ENCODE data around the gene ADARB2. TPM values are rescaled to one million over a fixed set of nuclear protein-coding genes. Genes with fewer than 3 reads are reported as not detected.

The ADARB2 gene
- total RNA-seq, 1 donor from 2014 or later = 0.22 TPM

DNA sequence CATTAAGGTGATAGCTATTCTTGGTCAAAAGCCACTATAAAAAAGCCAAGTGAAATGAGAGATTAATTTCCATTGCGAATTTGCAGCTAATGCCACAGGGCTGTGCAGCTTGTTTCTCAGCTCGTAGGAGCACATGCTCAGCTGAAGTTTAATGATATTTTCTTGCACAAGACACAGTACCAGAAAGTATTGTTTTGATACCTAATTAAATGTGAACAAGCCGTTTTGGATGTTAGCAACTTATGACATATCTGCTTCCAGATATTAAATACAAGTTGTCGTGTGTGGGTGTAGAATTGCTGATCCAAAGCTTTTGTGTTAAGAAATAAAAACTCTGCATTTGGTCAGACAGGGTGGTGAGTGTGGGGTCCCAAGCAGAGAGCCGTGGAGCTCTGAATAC lies 47.2 kb downstream of the ADARB2 start:
- intact Hi-C loops (cut with micrococcal nuclease) = no loop called here
- no peak for DNase-seq
- ATAC-seq = no peak

DNA sequence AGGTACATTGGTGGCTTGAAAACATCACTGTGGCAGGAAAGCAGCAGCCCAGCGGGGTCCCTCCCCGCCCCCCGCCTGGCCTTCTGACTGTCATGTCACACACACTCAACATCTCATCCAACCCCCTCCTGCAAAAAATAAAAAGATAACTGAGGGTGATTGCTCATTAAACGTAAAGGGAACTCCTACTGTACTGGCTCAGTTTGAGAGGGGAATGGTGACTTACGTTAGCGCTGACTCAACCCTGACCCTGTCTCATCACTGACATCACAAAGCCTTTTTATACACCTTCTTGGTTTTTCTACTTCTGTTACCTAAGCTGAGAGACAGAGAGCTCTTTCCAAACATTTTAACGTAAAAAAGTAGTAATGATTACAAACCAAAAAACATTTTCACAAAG lies 48.8 kb downstream of the ADARB2 start:
- ATAC-seq (no peak), DNase-seq (no peak)
- intact Hi-C loops (cut with micrococcal nuclease) = no loop called here

DNA sequence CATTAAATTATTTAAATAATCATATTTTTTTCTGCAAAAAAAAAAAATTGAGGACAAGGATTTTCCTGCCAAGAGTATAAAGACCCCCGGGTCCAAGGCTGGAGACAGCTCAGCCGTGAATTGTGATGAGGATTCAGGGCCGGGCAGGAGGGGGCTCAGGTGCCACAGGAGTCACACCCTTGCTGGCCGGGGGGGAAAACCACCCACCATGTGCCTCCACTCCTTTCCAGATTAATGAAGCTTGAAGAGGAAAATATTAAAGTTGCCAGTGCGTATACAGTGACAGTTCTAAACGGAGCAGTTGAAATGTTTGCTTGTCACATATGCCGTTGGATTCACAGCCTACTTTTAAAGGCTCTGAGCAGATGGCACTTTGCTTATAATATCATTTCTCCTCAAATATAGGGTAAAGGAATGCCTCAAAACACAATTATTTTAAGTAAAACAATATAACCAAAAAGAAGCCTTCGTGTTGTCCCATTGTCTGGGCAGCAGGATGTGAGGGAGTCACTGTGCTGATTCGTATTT lies 49.6 kb downstream of the ADARB2 start:
- no peak for ATAC-seq
- intact Hi-C loops (cut with micrococcal nuclease) = no loop called here
- DNase-seq = no peak

DNA sequence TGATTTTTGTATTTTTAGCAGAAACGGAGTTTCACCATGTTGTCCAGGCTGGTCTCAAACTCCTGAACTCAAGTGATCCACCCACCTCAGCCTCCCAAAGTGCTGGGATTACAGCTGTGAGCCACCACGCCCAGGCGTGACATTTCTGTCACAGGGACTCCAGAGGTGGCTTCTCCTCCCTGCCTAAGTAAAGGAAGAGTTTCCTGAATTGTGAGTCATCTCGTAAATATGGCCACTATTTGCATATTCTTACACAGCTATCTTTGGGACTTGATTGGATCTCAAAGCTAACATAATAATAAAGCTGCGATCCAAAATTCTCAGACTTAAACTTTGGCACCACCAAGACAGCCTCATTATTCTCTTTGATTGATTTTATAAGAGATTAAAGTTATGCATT lies 50.1 kb downstream of the ADARB2 start:
- intact Hi-C loops (cut with micrococcal nuclease) = no loop called here
- DNase-seq (no peak), ATAC-seq (no peak)

DNA sequence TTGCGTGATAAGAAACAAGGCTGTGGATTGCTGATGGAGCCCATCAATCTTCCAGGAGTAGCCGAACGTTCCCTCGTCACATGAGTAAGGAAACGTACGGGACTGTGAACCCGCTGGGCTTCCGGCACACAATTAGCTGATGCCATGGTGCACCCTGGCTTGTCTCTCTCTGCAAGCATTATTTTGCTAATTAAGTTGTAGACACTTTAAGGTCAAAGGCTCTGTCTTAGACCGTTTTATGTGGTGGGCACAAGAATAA lies 50.9 kb downstream of the ADARB2 start:
- intact Hi-C loops (cut with micrococcal nuclease) = no loop called here
- ATAC-seq (no peak), DNase-seq (no peak)

DNA sequence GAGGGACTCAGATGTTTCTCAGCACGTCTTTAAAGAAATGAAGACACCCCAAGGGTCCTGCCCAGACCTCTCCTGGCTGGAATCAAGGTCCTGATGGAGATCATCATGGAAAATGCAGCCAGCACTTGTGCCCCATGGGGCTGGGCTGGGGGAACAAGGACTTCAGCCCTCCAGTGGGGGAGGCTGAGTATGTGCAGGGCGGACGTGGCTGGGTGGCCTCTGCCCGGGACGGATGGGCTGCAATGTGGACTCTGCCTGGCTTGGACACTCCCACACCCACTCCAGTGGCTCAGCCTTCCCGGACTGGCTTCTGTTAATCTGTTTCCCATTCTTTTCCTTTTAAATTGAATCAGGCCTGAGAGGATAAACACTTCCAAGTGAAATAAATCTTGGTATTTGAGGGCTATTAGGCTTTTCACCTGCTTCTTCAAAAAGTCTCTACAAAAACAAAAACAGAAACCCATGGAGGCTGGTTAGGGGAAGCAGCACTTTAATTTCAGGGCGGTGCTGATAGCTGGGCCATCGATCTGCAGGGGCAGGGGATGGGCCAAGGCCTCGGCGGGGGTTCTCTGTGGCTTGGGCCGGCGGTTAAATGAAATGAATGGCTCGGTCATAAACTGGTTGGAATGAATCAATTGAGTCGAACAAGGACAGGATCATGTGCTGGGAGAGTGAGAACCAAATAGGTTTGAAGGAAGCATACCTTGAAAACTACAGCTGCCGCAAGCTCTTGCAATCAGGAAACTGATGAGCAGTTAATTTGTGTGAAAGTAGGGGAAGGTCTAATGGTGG lies 51.4 kb downstream of the ADARB2 start:
- intact Hi-C loops (cut with micrococcal nuclease) = no loop called here
- DNase-seq (no peak), ATAC-seq (no peak)

DNA sequence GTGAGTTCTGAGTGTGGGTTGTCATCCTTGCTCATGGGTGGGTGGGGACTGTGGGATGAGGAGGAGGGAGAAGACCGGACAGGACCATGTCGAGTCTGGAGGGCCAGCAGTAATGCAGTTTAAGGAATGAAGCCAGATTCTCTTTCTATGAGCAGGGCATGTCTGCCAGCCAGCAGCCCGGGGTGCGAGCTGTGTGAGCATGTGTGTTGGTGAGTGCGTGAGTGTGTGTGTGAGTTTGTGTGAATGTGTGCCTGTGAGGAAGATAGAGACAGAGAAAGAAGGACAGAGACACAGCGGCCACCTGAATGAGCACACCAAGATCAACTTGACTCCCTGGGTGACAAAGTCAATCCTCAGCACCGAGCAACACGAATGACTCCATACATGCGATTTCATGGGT lies 52.3 kb downstream of the ADARB2 start:
- DNase-seq = no peak
- intact Hi-C loops (cut with micrococcal nuclease) = no loop called here
- ATAC-seq = no peak

DNA sequence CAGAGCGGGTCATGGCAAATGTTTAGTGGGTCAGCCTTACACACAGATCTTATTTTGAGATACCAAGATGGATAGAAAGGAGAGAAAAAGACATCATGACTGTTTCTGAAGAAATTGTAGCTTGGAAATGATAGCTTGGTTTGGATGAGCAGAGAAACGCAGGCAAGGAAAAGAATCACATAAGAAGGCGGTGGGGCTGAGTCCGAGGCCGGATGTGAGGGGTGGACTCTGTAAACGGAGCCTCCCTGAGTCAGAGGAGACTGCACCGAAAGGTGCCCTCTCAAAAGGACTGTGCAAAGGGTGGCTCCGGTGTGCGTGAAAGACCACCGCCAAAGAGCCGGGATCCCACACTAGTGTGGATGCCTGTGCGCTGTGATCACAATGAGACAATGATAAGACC lies 53.7 kb downstream of the ADARB2 start:
- no peak for ATAC-seq
- no peak for DNase-seq
- intact Hi-C loops (cut with micrococcal nuclease) = no loop called here

DNA sequence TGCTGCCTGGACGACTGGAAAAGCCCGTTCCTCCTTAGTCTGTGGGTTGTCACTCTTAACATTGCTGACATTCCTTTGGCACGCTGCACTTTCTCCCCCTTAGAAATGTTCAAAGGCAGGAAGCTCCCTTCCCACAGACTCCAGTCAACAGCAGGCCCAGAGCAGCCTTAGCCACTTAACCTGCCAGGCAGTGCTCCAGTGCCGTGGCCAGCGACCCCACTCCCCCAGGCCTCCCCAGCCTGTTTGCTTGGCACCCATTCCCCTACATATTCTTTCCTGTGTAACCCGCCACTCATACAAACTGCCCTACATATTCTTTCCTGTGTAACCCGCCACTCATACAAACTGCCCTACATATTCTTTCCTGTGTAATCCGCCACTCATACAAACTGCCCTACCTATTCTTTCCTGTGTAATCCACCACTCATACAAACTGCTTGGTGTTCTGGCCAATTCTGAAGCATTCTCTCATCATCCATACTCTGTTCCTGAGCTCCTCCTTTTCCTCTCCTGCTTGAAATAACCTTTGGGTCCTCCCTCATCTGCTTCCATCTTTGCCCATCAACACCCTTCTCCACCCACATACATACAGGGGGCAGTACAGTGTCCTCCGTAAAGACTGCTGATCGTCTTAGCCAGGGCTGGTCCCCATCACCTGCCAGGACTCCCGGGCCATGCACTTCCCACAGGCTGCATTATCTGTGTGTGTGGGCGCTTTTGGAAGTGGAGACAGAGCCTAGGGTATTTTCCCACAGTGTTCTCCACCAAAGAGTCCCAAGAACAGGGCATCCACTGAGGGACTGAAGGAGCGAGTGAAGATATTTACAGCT lies 57.3 kb downstream of the ADARB2 start:
- intact Hi-C loops (cut with micrococcal nuclease) = no loop called here
- DNase-seq = no peak
- ATAC-seq = no peak

DNA sequence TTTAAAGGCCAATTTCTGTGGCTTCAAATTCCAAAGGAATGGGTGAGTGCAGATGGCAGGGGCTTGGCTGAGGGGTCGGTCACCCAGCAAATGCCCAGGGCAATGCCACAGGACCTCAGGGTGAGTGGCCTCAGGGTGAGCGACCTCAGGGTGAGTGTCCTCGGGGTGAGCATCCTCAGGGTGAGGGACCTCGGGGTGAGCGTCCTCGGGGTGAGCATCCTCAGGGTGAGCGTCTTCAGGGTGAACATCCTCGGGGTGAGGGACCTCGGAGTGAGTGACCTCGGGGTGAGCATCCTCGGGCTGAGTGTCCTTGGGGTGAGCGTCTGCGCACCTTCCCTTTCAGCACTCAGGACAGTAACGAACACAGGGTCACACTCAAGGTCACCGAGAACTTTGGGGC lies 59.2 kb downstream of the ADARB2 start:
- DNase-seq (no peak), ATAC-seq (no peak)
- intact Hi-C loops (cut with micrococcal nuclease) = no loop called here

DNA sequence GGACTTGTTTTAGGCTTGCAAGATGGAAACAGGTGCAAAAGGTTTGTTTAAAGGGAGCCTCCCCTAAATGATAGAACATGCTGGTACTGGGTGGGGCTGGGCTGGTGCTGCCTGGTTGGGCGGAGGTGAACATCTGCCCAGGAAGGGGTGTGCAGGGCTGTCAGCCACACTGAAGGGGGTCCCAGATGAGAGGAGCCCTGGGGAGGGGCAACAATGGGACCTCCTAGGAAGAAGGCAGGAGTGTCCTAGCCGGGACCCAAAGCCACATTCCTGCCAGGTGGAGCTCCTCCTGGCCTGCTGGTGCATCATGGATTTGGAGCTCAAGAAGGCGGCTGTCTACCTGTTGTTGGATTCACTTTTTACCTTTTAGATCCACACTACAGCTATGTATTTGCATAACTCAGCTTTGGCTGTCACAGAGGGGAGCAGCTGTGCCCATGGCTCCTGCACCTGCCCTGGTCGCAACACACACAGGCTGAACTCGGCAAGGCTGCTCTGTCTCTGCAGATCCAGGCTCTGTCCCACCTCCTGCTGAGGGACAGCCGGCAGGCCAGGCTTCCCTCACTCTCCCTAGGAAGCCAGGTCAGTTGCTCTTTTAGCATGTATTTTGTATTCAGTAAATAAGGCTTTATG lies 59.9 kb downstream of the ADARB2 start:
- intact Hi-C loops (cut with micrococcal nuclease) = no loop called here
- no peak for DNase-seq
- no peak for ATAC-seq

DNA sequence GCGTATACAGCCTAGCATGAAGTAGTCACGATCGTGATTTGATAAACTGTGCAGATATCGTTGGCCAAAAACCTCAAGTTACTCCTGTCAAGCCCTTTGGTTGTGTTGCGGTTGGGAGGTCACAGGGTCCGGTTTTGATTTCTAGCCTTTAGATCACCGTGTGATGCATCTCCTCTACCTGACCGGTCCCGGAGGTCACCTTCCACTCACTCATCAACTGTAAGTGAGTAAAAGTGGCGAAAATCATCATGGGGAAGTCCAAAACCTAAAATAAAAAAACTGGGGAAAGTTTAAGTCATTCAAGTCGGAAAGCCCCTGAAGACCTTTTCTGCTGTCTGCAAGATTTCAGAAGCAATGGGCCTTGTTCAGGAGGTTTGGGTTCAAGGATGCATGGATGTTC lies 62.8 kb downstream of the ADARB2 start:
- DNase-seq = no peak
- no peak for ATAC-seq
- intact Hi-C loops (cut with micrococcal nuclease) = no loop called here

DNA sequence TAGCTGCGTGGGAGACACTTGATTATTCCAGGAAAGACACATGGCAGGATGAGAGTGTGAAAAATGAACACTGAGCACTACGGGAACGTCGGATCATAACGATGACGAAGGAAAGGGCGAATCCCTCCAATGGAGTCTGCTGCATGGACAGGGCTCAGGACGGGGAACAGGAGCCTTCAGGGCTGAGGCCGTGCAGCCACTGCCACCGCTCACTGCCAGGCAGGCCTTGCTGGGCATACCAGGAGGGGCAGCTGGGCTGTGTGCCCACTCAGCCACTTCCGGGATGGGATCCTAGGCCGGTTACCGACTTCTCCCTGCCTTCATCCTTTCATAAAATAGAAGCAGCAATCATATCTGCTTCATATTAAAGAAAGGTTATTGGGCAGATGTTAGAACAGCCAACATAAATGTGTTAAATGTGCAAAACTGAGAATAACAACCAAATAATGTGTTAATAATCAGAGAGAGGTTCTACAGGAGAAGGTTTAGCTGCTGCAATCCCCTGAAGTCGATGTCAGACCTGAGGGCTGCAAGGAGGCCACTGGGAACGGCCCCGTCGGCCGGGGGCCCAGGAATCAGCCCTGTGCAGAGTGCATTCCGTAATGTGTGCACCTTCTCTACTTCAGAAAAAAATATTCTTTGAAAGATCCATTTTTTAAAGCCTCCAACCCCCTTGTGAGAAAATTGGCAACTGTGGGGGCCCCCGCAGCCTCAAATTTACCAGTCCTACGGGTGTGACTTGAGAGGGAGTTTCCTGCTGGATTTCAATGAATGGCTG lies 63.6 kb downstream of the ADARB2 start:
- ATAC-seq (no peak), DNase-seq (no peak)
- intact Hi-C loops (cut with micrococcal nuclease) = no loop called here

DNA sequence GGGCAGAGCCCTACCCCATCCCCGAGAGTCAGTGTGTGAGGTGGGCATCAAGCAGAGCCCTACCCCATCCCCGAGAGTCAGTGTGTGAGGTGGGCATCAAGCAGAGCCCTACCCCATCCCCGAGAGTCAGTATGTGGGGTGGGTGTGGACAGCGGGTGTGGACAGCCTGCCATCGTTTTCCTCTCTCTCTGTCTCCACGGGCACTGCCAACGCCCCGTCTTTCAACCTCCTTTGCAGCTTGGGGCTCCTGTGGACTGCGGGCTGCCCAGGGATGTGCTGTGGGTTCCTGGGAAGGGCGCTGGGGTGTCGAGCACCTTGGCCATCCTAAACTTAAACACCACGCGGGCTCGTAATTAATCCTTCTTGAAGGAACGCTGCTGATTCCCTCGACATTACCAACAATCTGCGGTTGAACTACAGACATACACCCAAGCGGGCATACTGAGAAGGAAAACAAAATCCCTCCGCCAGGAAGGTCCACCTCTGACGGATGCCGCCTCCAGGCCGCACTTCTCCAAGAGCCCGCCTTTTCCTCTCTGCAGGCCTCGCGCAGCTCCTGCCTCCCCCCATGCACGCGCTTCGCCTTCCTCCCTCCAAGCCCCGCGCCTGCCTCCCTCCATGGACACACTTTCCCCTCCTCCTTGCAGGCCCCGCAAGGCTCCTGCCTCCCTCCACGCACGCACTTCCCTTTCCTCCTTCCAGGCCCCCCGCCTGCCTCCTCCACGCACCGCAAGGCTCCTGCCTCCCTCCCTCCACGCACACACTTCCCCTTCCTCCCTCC lies 65.1 kb downstream of the ADARB2 start:
- ATAC-seq (no peak), DNase-seq (no peak)
- intact Hi-C loops (cut with micrococcal nuclease) = no loop called here

DNA sequence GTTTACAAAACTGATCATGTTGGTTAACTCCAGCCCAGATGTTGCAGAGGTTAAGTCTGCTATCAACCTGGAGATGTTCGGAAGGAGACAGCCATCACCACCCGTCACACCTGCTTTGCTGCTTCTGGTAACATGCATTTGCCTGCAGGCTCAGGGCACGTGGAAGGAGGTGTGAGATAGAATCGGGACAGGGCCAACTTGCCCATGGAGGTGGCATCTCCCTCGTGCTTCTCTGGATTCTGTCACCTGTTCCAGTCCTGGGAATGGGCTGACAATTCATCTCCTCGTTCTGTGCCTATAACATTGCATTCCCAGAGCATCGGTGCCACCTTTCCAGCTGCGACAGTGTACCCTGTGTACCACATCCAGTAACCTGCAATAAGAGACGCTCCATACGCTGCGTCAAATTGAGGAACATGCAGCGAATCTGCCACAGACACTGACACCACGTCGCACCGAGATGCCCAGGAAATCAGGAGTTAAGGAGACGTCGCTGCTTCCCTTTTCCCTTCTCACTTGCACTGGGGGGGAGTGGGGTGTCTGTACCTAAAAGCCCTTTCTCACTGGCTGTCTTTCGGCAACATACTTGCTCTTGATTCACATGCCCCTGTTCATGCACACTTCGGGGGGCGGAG lies 65.8 kb downstream of the ADARB2 start:
- ATAC-seq (no peak), DNase-seq (no peak)
- intact Hi-C loops (cut with micrococcal nuclease) = no loop called here

DNA sequence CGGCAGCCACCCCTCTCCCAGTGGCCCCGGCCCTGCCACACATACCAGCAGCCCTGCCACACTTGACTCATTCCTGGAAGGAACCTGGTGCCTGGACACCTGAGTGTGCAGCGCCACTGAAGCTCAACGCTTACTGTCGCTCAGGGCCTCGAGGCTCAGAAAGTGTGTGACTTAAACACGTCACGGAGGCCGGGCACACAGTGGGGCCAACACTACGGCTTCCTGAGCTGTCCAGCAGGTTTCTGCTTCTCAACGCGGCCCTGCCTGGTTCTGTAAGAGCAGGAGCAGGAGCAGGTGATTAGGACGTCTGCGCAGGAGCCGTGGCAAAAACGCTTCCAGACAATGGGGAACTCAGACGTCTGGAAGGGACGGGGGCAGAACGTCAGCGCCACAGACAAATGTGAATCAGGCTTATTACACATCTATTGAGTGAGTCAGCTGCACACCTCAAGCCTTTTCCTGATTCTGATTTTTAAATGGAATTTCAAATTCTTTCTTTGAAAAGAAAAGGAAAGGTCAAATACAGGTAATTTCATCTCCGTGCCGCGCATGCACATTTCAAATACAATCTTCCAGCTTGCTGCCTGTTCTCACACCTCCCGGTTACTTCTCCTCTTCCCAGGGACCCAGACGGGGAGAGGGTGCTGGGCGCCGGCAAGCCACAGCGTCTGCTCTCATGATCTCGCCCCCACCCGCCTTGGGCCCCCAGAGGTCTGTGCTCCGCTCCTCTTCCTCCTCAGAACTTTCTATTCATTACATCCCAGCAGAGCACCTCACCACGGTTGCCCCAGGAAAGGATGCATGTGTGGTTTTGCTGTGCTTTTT lies 66.6 kb downstream of the ADARB2 start:
- intact Hi-C loops (cut with micrococcal nuclease) = no loop called here
- ATAC-seq (no peak), DNase-seq (no peak)

DNA sequence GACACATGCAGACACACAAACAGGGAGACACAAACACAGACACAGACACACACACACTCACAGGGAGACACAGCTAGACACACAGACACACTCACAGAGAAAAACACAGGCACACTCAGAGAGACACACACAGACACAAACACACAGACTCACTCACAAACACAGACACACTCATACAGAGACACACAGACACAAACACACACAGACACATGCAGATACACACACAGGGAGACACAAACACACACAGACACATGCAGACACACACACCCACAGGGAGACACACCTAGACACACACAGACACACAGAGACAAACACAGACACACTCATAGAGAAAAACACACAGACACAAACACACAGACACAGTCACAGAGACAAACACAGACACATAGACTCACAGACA lies 67.9 kb downstream of the ADARB2 start:
- intact Hi-C loops (cut with micrococcal nuclease) = no loop called here
- no peak for ATAC-seq
- no peak for DNase-seq

DNA sequence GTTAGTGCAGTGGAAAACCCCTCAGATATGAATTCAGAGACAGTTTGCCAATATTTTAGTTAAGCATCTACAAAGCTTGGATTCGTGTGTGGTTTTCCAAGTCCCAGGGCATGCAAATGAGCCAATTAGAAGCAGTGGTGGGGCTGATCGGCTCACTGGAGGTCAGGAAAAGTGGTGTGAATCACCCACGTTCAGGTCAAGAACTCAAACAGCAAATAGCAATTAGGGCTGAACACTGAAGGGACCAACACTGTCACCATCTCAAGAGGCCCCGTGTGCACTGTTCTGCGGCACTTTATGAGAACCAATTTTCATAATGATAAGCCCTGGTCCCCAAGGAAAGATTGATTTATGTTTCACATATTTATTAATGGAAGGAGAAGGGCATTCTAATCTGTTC lies 68.9 kb downstream of the ADARB2 start:
- DNase-seq (no peak), ATAC-seq (no peak)
- intact Hi-C loops (cut with micrococcal nuclease) = no loop called here

Measured in left ventricle myocardium superior (tissue), 1 donor.